ENCODE data around the gene CD209. TPM values are rescaled to one million over a fixed set of nuclear protein-coding genes. Genes with fewer than 3 reads are reported as not detected.
"Not testable (repeated sequence)": the region's sequence is repeated elsewhere in the genome, so short reads cannot be mapped to it uniquely, and the experiment has no call there.

CD209 gene
- total RNA-seq, 1 donor from 2014 or later: not detected

- H3K27me3 Mint-ChIP-seq (ENCODE audit: insufficient read depth, low read depth): peaks cover 19% of the 10 kb centered on the region
- DNase-seq (ENCODE audit: low spot score): no peak
- no peaks in the 10 kb centered on the region for H3K36me3 Mint-ChIP-seq
- Histone ChIP-seq H2AFZ (replicated peaks) (no peak overlapping the region), H3K79me2 (ENCODE audit: low read depth) (no peaks in the 10 kb centered on the region), H3K4me2 (no peak overlapping the region), H3K9me3 (ENCODE audit: low read depth) (no peaks in the 10 kb centered on the region), H4K20me1 (ENCODE audit: low read depth) (no peaks in the 10 kb centered on the region), H3K36me3 (no peaks in the 10 kb centered on the region), H3K4me3 (no peak overlapping the region), H3K27me3 (peaks cover 4% of the 10 kb centered on the region), H3K27ac (no peak overlapping the region), H3K4me1 (no peaks in the 10 kb centered on the region), H3K9ac (no peak overlapping the region), H3F3A (ENCODE audit: low read depth) (no peaks in the 10 kb centered on the region)
- no peak overlapping the region for H3K4me3 Mint-ChIP-seq
- no peaks in the 10 kb centered on the region for H3K4me1 Mint-ChIP-seq
- peaks cover 8% of the 10 kb centered on the region for H3K9me3 Mint-ChIP-seq
- H3K27ac Mint-ChIP-seq: no peak overlapping the region
- no peak for TF ChIP-seq EZH2 (IDR thresholded peaks at IDR 0.05)
- no peak for TF ChIP-seq EZH2phosphoT487 (IDR thresholded peaks at IDR 0.05)
- TF ChIP-seq CTCF (IDR thresholded peaks at IDR 0.05): no peak
Measured at GRCh38 chr19:7748171-7748570, 837 bp upstream of the CD209 start.

GRCh38 chr19:7746306-7746705 is 1.0 kb downstream of the CD209 start:
- H4K20me1 ChIP-seq (ENCODE audit: low read depth); H3K27ac Mint-ChIP-seq; H3K79me2 ChIP-seq (ENCODE audit: low read depth); H3K9ac ChIP-seq; H3F3A ChIP-seq (ENCODE audit: low read depth); H3K27ac ChIP-seq; H3K4me2 ChIP-seq; H3K4me3 ChIP-seq; H3K9me3 ChIP-seq (ENCODE audit: low read depth); H3K36me3 Mint-ChIP-seq; H2AFZ ChIP-seq (replicated peaks); H3K9me3 Mint-ChIP-seq; DNase-seq (ENCODE audit: low spot score); H3K36me3 ChIP-seq; H3K4me1 Mint-ChIP-seq; H3K4me1 ChIP-seq; H3K4me3 Mint-ChIP-seq: not testable (repeated sequence)
- peaks cover 10% of the 10 kb centered on the region for H3K27me3 ChIP-seq
- H3K27me3 Mint-ChIP-seq (ENCODE audit: insufficient read depth, low read depth): peaks cover 22% of the 10 kb centered on the region

- no peaks in the 10 kb centered on the region for H3K4me1 Mint-ChIP-seq
- Histone ChIP-seq H2AFZ (replicated peaks) (no peak overlapping the region), H3F3A (ENCODE audit: low read depth) (no peaks in the 10 kb centered on the region), H3K79me2 (ENCODE audit: low read depth) (no peaks in the 10 kb centered on the region), H3K4me3 (no peak overlapping the region), H3K4me1 (no peaks in the 10 kb centered on the region), H3K9ac (no peak overlapping the region), H3K27me3 (peaks cover 21% of the 10 kb centered on the region), H3K9me3 (ENCODE audit: low read depth) (no peaks in the 10 kb centered on the region), H3K36me3 (no peaks in the 10 kb centered on the region), H3K4me2 (no peak overlapping the region), H4K20me1 (ENCODE audit: low read depth) (no peaks in the 10 kb centered on the region), H3K27ac (no peak overlapping the region)
- H3K9me3 Mint-ChIP-seq: peaks cover 4% of the 10 kb centered on the region
- peaks cover 17% of the 10 kb centered on the region for H3K27me3 Mint-ChIP-seq (ENCODE audit: insufficient read depth, low read depth)
- DNase-seq (ENCODE audit: low spot score): no peak
- no peak for TF ChIP-seq EZH2 (IDR thresholded peaks at IDR 0.05)
- no peak for TF ChIP-seq EZH2phosphoT487 (IDR thresholded peaks at IDR 0.05)
- no peak for TF ChIP-seq CTCF (IDR thresholded peaks at IDR 0.05)
- H3K27ac Mint-ChIP-seq: no peak overlapping the region
- no peak overlapping the region for H3K4me3 Mint-ChIP-seq
- no peaks in the 10 kb centered on the region for H3K36me3 Mint-ChIP-seq
Measured at GRCh38 chr19:7744871-7745650, 2.3 kb downstream of the CD209 start.

GRCh38 chr19:7744199-7744786 is 3.0 kb downstream of the CD209 start:
- H3K27me3 ChIP-seq: peaks cover 28% of the 10 kb centered on the region
- no peaks in the 10 kb centered on the region for H3F3A ChIP-seq (ENCODE audit: low read depth)
- Mint-ChIP-seq H3K4me1 (no peaks in the 10 kb centered on the region), H3K27ac (no peak overlapping the region), H3K36me3 (no peaks in the 10 kb centered on the region), H3K27me3 (ENCODE audit: insufficient read depth, low read depth) (peaks cover 20% of the 10 kb centered on the region), H3K4me3 (peak overlapping the region; percentile 12), H3K9me3 (peaks cover 4% of the 10 kb centered on the region)
- no peak overlapping the region for H3K4me3 ChIP-seq
- no peak overlapping the region for H2AFZ ChIP-seq (replicated peaks)
- H3K27ac ChIP-seq: no peak overlapping the region
- DNase-seq (ENCODE audit: low spot score): no peak
- H3K9me3 ChIP-seq (ENCODE audit: low read depth): no peaks in the 10 kb centered on the region
- no peak overlapping the region for H3K9ac ChIP-seq
- no peaks in the 10 kb centered on the region for H4K20me1 ChIP-seq (ENCODE audit: low read depth)
- H3K79me2 ChIP-seq (ENCODE audit: low read depth): no peaks in the 10 kb centered on the region
- no peaks in the 10 kb centered on the region for H3K4me1 ChIP-seq
- no peaks in the 10 kb centered on the region for H3K36me3 ChIP-seq
- no peak overlapping the region for H3K4me2 ChIP-seq
- no peak for TF ChIP-seq EZH2 (IDR thresholded peaks at IDR 0.05)
- TF ChIP-seq EZH2phosphoT487 (IDR thresholded peaks at IDR 0.05): no peak
- no peak for TF ChIP-seq CTCF (IDR thresholded peaks at IDR 0.05)

Measured in neural progenitor cell (in vitro differentiated cells).